NCI-H128 (cell line): ENCODE results near the gene STK17A.
"Not testable (repeated sequence)": the region's sequence is repeated elsewhere in the genome, so short reads cannot be mapped to it uniquely, and the experiment has no call there.

Experiments used
- DNase-seq: peaks from one replicate; lab custom pipeline; 2025; ENCODE audit not compliant: unreplicated experiment; lab: John Stamatoyannopoulos, UW

STK17A gene

GRCh38 chr7:43655584-43655983, 72.7 kb downstream of the STK17A start:
- no peak for DNase-seq

- DNase-seq, result no peak
Measured at GRCh38 chr7:43656997-43657396, 74.1 kb downstream of the STK17A start.

- DNase-seq, result no peak
Measured at GRCh38 chr7:43658718-43659548, 76.0 kb downstream of the STK17A start.

DNA sequence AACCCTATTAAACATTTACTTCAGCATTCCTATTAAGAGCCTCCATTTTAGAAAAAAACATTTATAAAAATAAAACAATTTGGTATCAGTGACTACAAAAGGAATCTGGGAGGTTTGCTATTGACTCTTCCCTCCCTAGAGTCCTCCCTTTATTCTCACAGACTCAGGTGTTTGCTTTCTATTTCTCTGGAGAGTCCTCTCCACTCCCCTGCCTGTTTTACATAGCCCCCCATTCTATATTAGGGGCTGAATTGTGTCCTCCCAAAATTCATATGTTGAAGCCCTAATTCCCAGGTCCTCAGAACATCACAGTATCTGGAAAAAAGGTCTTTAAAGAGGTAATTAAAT, 76.6 kb downstream of the STK17A start:
- DNase-seq, result no peak

DNA sequence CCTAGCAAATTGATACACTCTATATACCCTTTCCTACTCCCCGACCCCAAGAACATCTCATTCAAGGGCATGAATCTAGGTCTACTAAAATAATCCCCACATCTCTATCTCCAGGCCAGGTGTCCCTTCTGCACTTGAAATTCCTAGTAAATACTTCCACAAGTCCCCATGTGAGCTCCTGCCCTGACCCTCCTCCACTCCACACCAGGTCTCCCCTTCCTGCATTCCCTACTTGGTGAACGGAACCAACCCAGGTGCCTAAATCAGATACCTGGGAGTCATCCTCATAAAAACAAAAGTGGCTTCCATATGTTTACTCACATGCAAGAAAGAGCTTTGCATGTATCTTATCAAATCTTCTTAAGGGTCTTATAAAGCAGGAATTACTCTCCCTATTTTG, 77.2 kb downstream of the STK17A start:
- DNase-seq, result no peak

GRCh38 chr7:43664681-43665080, 81.8 kb downstream of the STK17A start:
- no peak for DNase-seq

DNA sequence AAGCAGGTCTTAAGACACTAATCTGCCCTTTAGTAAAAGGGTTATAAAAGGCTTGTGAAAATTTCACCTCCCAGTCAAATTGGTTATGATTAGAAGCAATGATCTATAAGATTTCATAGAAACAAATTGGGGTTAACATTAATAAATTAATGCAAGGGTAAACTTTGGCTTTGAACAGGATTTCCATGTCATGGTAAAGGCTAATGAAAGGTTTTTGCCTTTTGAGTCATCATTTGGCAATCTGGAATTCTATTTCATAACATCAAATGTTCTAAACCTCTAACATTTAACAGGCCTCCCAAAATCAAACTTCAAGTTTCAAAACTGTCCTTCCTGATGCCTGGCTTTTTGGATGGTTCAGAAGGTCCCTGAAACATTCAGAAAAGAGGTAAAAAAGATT, 84.0 kb downstream of the STK17A start:
- DNase-seq, result no peak

GRCh38 chr7:43668035-43668434, 85.1 kb downstream of the STK17A start:
- DNase-seq, result no peak

DNA sequence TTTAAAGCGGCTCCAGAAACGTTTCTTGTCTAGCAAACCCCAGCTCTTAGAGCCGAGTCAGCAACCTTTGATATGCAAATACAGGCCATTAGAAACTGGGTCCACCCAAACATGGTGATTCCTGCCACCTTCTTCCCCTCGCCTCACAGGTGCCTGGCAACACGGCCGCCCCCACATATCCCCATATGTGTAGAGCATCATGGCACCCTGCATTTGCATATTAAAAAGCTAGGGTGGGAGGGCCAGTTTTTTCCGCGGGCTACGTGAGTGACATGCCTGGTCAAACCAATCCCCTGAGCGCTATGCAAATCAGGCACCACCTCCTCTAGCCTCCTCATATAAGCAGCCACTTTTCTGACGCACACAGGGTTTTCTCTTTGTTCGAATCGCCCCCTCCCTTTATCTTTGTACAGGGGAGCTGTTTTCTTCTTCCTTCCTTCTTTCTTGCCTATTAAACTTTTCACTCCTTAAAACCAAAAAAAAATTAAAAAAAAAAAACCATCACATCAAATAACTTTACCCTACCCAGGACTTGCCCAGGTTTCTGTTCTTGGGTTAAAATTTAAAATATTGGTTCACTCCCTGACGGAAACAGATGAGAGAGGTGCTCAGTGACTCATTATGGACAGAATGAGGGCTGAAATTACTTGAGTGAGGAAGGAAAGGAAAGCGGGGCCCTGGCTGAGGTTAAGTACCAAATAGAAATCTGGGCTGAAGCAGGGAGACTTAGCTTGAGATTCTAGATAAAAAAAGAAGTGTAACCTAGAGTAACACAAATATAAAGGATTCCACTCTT, 86.6 kb downstream of the STK17A start:
- DNase-seq, result no peak

DNA sequence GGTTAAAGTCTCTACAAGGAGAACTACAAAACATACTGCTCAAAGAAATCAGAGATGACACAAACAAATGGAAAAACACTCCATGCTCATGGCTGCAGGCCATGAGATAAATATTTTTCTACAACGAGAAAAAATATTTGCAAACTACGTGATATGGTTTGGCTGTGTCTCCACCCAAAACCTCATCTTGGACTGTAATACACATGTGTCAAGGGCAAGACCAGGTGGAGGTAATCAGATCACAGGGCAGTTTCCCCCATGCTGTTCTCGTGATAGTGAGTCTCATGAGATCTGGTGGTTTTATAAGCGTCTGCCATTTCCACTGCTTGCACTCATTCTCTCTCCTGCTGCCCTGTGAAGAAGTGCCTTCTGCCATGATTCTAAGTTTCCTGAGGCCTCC, 88.6 kb downstream of the STK17A start:
- DNase-seq, result no peak

DNA sequence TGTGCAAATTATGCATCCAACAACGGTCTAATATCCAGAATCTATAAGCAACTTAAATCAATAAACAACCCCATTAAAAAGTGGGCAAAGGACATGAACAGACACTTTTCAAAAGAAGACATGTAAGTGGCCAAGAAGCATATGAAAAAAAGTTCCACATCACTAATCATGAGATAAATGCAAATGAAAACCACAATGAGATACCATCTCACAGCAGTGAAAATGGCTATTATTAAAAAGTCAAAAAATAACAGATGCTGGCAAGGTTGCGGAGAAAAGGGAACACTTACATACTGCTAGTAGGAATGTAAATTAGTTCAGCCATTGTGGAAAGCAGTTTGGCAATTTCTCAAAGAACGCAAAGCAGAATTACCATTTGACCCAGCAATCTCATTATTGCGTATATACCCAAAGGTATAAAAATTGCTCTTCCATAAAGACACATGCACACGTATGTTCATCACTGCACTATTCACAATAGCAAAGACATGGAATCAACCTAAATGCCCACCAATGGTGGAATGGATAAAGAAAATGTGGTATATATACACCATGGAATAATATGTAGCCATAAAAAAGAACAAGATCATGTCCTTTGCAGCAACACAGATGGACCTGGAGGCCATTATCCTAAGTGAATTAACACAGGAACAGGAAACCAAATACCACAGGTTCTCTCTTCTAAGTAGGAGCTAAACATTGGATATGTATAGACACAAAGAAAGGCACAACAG, 90.5 kb downstream of the STK17A start:
- DNase-seq, result not testable (repeated sequence)

- DNase-seq, result no peak
Measured at GRCh38 chr7:43674559-43675436, 91.9 kb downstream of the STK17A start.
